Tibial nerve (tissue), 4 donors: ENCODE results near the gene COQ8B. TPM values are rescaled to one million over a fixed set of nuclear protein-coding genes. Genes with fewer than 3 reads are reported as not detected.
"Not testable (repeated sequence)": the region's sequence is repeated elsewhere in the genome, so short reads cannot be mapped to it uniquely, and the experiment has no call there.

Experiments used
- DNase-seq, 2 donors: peaks; one replicate each; pipeline ENCODE4 v3.0.0-alpha.2; 2019; ENCODE audit warnings: low spot score in 2 of 2
- H3K27ac ChIP-seq, 4 donors: fragments of 200-600 bp; sonication (generic) in 3 of 4; one replicate each; pipeline ENCODE4 v1.5.1; 2017 to 2019; ENCODE audit warnings: mild to moderate bottlenecking in 1 of 4
- H3K27me3 ChIP-seq, 2 donors: fragments of 200-600 bp; sonication (generic) in 1 of 2; one replicate each; pipeline versions ENCODE4 v1.5.1 to v1.6.0; 2017 to 2019
- H3K36me3 ChIP-seq, 3 donors: fragments of 200-600 bp; sonication (generic); one replicate each; pipeline ENCODE4 v1.5.1; 2018 to 2019
- H3K4me1 ChIP-seq, 4 donors: fragments of 200-600 bp; sonication (generic) in 3 of 4; one replicate each; pipeline ENCODE4 v1.5.1; 2017 to 2019
- H3K4me3 ChIP-seq, 4 donors: fragments of 200-600 bp; sonication (generic) in 3 of 4; one replicate each; pipeline ENCODE4 v1.5.1; 2017 to 2019; ENCODE audit warnings: mild to moderate bottlenecking in 1 of 4, moderate library complexity in 1 of 4
- H3K9me3 ChIP-seq, 4 donors: fragments of 200-600 bp; sonication (generic) in 3 of 4; one replicate each; pipeline ENCODE4 v1.5.1; 2017 to 2019
- EP300 ChIP-seq, 2 donors: sonication (generic); formaldehyde crosslinking; IDR thresholded peaks; one replicate each; pipeline ENCODE4 v1.6.1; 2017; ENCODE audit warnings: antibody characterized with exemption in 2 of 2, mild to moderate bottlenecking in 1 of 2
- POLR2A ChIP-seq, 2 donors: fragments of 450-650 bp; IDR thresholded peaks; one replicate each; pipeline ENCODE4 v1.6.1; 2017; ENCODE audit warnings: antibody characterized with exemption in 2 of 2, mild to moderate bottlenecking in 2 of 2, moderate library complexity in 2 of 2
- WGBS, 2 donors: methylation state at CpG; one replicate each; pipeline ENCODE4 v1.1.5; 2018; 5-methylcytosine and 5-hydroxymethylcytosine counted together
- total RNA-seq, 4 donors: library from RNA; depleted of rRNA; stranded (reverse); fragments of >200 nt; gene quantifications; one replicate each; pipeline ENCODE4 v1.1.0, GENCODE V29; 2016
- TF ChIP-seq, protein P1 (sequence below), 5 experiments: fragments of 200-600 bp in 3 of 5; fragments of 450-650 bp in 2 of 5; sonication (generic) in 3 of 5; IDR thresholded peaks; one replicate each; pipeline ENCODE4 v1.5.1; 2016 to 2019; ENCODE audit warnings: antibody characterized with exemption in 5 of 5, mild to moderate bottlenecking in 3 of 5, moderate library complexity in 2 of 5

Gene COQ8B
- total RNA-seq, 4 donors from 2014 or later = 71.0 to 88.6 (median 84.3) TPM

DNA sequence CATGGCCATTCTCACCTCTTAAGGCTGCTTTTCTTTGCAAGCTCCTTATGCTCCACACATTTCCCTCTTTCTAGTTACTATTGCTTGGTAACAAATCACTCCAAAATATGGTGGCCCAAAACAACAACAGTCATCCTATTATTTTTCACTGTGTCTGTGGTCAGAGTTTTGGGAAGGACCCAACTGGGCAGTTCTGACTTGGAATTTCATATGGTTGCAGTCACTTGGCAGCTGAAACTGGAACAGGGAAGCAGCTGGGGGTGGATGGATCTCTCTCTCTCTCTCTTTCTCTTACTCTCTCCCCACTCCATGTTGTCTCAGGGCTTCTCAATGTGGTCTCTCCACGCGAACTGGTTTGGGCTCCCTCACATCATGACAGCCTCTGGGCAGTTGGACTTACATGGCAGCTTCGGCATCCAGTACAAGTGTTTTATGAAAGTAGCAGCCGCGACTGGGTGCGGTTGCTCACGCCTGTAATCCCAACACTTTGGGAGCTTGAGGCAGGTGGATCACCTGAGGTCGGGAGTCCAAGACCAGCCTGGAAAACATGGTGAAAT lies 65.9 kb downstream of the COQ8B start:
- DNase-seq = peak in 1 of 2 donors; percentile 70
- peaks cover 0 to 35% (median 15%) of the 10 kb centered on the region in 4 donors for H3K4me1 ChIP-seq

DNA sequence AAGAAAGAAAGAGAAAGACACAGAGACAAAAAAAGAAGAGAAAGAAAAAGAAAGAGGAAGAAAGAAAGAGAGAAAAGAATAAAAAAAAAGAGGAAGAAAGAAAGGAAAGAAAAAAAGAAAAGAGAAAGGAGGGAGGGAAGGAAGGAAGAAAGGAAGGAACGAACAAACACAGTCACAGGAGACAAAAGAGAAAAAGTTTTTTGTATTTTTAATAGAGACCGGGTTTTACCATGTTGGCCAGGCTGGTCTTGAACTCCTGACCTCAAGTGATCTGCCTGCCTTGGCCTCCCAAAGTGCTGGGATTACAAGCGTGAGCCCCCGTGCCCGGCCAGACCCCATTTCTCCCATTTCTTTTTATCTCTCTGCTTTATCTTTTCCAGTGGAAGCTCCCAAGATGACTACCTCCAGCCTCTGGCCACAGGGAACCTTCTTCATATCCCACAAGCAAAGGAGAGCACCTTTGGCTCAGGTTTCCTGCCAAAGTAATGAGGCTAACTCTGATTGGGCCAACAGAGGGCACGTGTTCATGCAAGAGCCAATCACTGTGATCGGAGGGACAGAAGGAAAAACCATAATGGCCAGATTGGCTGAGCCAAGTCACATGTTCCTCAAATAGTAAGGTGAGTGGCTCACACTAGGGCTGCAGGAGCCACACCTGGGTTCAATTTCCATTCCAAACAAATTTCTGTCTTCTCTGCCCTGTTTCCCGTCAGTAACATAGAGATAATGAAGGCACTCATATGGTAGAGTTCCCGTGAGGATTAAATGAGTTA lies 66.6 kb downstream of the COQ8B start:
- not testable (repeated sequence) for H3K27me3 ChIP-seq, H3K4me3 ChIP-seq, H3K36me3 ChIP-seq, DNase-seq, H3K9me3 ChIP-seq
- WGBS, 2 donors = 86 to 92% methylated on average over 9 of the region's 9 CpGs
- H3K4me1 ChIP-seq = peaks cover 0 to 39% (median 16%) of the 10 kb centered on the region in 4 donors
- H3K27ac ChIP-seq = peak overlapping the region in 3 of 4 donors; percentile 40 to 85 (median 47)

More for the DNA sequence above, 65.9 kb downstream of the COQ8B start:
- TF ChIP-seq EP300 (IDR thresholded peaks at IDR 0.05) = peak in 1 of 2 donors; percentile 55
- TF ChIP-seq, protein P1, sequence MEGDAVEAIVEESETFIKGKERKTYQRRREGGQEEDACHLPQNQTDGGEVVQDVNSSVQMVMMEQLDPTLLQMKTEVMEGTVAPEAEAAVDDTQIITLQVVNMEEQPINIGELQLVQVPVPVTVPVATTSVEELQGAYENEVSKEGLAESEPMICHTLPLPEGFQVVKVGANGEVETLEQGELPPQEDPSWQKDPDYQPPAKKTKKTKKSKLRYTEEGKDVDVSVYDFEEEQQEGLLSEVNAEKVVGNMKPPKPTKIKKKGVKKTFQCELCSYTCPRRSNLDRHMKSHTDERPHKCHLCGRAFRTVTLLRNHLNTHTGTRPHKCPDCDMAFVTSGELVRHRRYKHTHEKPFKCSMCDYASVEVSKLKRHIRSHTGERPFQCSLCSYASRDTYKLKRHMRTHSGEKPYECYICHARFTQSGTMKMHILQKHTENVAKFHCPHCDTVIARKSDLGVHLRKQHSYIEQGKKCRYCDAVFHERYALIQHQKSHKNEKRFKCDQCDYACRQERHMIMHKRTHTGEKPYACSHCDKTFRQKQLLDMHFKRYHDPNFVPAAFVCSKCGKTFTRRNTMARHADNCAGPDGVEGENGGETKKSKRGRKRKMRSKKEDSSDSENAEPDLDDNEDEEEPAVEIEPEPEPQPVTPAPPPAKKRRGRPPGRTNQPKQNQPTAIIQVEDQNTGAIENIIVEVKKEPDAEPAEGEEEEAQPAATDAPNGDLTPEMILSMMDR (IDR thresholded peaks at IDR 0.05) = no peak
- TF ChIP-seq POLR2A (IDR thresholded peaks at IDR 0.05) = no peak
- 88 to 95% methylated on average over 8 of the region's 8 CpGs for WGBS, 2 donors
- H3K36me3 ChIP-seq = no peaks in the 10 kb centered on the region
- no peaks in the 10 kb centered on the region for H3K27me3 ChIP-seq
- H3K9me3 ChIP-seq = no peaks in the 10 kb centered on the region
- peak overlapping the region in 3 of 4 donors; percentile 31 to 85 (median 47) for H3K27ac ChIP-seq
- H3K4me3 ChIP-seq = no peak overlapping the region

DNA sequence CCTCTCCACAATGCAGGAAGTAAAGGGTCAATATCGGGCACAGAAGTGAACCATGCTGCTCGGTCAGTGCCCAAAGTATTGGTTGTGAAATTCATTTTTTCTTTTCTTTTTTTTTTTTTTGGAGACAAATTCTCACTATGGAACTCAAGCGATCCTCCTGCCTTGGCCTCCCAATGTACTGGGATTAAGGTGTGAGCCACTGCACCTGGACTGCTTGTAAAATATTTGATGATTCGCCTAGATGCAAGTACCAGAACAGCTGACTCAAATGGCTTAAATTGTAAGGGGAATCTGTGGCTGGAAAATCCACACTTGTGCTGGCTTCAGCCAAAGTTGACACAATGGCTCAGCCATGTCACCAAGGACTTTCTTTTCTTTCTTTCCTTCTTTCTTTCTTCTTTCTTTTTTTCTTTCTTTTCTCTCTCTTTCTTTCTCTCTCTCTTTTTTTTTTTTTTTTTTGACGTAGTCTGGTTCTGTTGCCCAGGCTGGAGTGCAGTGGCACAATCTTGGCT lies 69.9 kb downstream of the COQ8B start:
- no peaks in the 10 kb centered on the region for H3K9me3 ChIP-seq
- peaks cover 0 to 55% (median 16%) of the 10 kb centered on the region in 4 donors for H3K4me1 ChIP-seq
- no peaks in the 10 kb centered on the region for H3K36me3 ChIP-seq
- peak overlapping the region; percentile 63 to 92 (median 83) for H3K27ac ChIP-seq
- DNase-seq = no peak
- peak overlapping the region in 1 of 4 donors; percentile 11 for H3K4me3 ChIP-seq
- 50 to 71% methylated on average over 5 of the region's 5 CpGs for WGBS, 2 donors
- TF ChIP-seq EP300 (IDR thresholded peaks at IDR 0.05) (no peak), POLR2A (IDR thresholded peaks at IDR 0.05) (no peak)
- TF ChIP-seq, protein P1 (IDR thresholded peaks at IDR 0.05) = no peak
- no peaks in the 10 kb centered on the region for H3K27me3 ChIP-seq

DNA sequence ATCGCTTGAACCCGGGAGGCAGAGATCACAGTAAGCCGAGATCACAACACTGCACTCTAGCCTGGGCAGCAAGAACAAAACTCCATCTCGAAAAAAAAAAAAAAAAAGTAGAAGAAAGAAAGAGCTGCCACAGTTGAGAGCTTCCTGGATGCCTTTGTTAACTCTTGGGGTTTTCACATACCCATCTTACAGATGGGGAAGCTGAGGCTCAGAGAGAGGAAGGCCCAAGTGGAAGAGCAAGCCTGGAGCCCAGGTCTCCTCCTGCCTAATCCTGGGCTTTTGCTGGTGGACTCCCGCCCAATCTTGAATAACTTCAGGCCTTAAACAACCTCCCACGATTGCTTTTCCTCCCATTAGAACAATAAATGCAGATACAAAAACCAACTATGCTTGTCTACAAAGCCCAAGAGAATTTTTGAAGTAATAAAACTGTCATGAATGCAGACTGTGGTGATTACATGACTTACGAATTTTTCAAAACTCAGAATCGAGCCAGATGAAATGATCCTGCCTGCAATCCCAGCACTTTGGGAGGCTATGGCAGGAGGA lies 73.9 kb downstream of the COQ8B start:
- Histone ChIP-seq H3K36me3 (no peaks in the 10 kb centered on the region), H3K27me3 (no peaks in the 10 kb centered on the region), H3K4me1 (peaks cover 0 to 54% (median 16%) of the 10 kb centered on the region in 4 donors), H3K4me3 (no peak overlapping the region), H3K9me3 (no peaks in the 10 kb centered on the region), H3K27ac (peak overlapping the region in 3 of 4 donors; percentile 48 to 92 (median 76))
- WGBS, 2 donors = 55 to 64% methylated on average over 8 of the region's 8 CpGs
- no peak for TF ChIP-seq POLR2A (IDR thresholded peaks at IDR 0.05)
- TF ChIP-seq, protein P1 (IDR thresholded peaks at IDR 0.05) = no peak
- TF ChIP-seq EP300 (IDR thresholded peaks at IDR 0.05) = no peak
- DNase-seq = no peak

DNA sequence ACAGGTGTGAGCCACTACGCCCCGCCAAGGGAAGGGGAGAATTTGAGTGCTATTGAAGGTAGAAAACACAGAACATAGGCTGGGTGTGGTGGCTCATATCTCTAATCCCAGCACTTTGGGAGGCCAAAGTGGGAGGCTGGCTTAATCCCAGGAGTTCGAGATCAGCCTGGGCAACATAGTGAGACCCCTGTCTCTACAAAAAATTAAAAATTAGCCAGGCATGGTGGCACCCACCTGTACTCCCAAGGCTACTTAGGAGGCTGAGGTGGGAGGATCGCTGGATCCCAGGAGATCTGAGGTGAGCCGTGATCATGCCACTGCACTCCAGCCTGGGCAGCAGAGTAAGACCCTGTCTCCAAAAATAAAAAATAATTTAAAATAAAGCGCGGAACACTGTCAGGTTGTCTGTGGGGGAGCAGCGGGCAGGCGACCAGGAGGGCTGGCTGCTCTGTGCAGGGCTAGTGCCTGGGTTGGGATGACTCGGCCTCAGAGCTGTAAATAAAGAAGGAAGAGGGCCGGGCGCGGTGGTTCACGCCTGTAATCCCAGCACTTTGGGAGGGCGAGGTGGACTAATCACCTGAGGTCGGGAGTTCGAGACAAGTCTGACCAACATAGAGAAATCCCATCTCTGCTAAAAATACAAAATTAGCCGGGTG lies 74.5 kb downstream of the COQ8B start:
- H3K4me1 ChIP-seq = peaks cover 0 to 54% (median 16%) of the 10 kb centered on the region in 4 donors
- WGBS, 2 donors = 94 to 96% methylated on average over 18 of the region's 18 CpGs
- TF ChIP-seq EP300 (IDR thresholded peaks at IDR 0.05) = no peak
- TF ChIP-seq, protein P1 (IDR thresholded peaks at IDR 0.05) = no peak
- TF ChIP-seq POLR2A (IDR thresholded peaks at IDR 0.05) = no peak

More for the DNA sequence above, 74.5 kb downstream of the COQ8B start:
- no peak for DNase-seq
- H3K9me3 ChIP-seq = no peaks in the 10 kb centered on the region
- H3K27me3 ChIP-seq = no peaks in the 10 kb centered on the region
- no peak overlapping the region for H3K4me3 ChIP-seq
- no peaks in the 10 kb centered on the region for H3K36me3 ChIP-seq
- H3K27ac ChIP-seq = peak overlapping the region in 3 of 4 donors; percentile 48 to 87 (median 76)
